MM.1S (cell line): ENCODE results near the gene RPS14.

ENCODE experiments used
- DNase-seq: peaks from one replicate; pipeline ENCODE4 v3.0.0-alpha.2; 2015
- H2AFZ ChIP-seq: fragments of 300-600 bp; sonication (generic); 2 replicates; pipeline ENCODE4 v1.6.0; 2016; ENCODE audit warnings: antibody characterized with exemption, low read length
- H3F3A ChIP-seq: fragments of 300-600 bp; sonication (generic); 2 replicates; pipeline ENCODE4 v1.6.1; 2016; ENCODE audit warnings: mild to moderate bottlenecking, antibody characterized with exemption, low read length, moderate library complexity, mixed read lengths; ENCODE audit not compliant: insufficient read depth
- H3K27ac ChIP-seq: fragments of 300-600 bp; sonication (generic); 2 replicates; pipeline ENCODE4 v1.5.1; 2016; ENCODE audit warnings: mild to moderate bottlenecking, low read length
- H3K27me3 ChIP-seq: fragments of 300-600 bp; sonication (generic); replicated peaks from 2 replicates; pipeline ENCODE4 v1.6.0; 2016; ENCODE audit warnings: low read length; ENCODE audit not compliant: insufficient read depth
- H3K36me3 ChIP-seq: fragments of 300-600 bp; sonication (generic); replicated peaks from 2 replicates; pipeline ENCODE4 v1.6.1; 2016; ENCODE audit warnings: mild to moderate bottlenecking, low read length, mixed read lengths; ENCODE audit not compliant: insufficient read depth
- H3K4me1 ChIP-seq: fragments of 300-600 bp; sonication (generic); 2 replicates; pipeline ENCODE4 v1.6.1; 2016; ENCODE audit warnings: low read length, mixed read lengths
- H3K4me2 ChIP-seq: fragments of 300-600 bp; sonication (generic); 2 replicates; pipeline ENCODE4 v1.6.0; 2016; ENCODE audit warnings: low read depth, low read length
- H3K4me3 ChIP-seq: fragments of 300-600 bp; sonication (generic); 2 replicates; pipeline ENCODE4 v1.5.1; 2016; ENCODE audit warnings: low read length, mixed read lengths
- H3K79me2 ChIP-seq: fragments of 300-600 bp; sonication (generic); 2 replicates; pipeline ENCODE4 v1.6.1; 2016; ENCODE audit warnings: mixed run types, low read length, mixed read lengths
- H3K9ac ChIP-seq: fragments of 300-600 bp; sonication (generic); 2 replicates; pipeline ENCODE4 v1.6.1; 2016; ENCODE audit warnings: low read length, mixed read lengths
- H3K9me2 ChIP-seq: fragments of 300-600 bp; sonication (generic); replicated peaks from 2 replicates; pipeline ENCODE4 v1.6.1; 2016; ENCODE audit warnings: mild to moderate bottlenecking, low read length, mixed read lengths; ENCODE audit not compliant: insufficient read depth
- H3K9me3 ChIP-seq: fragments of 300-600 bp; sonication (generic); replicated peaks from 2 replicates; pipeline ENCODE4 v1.6.1; 2016; ENCODE audit warnings: mild to moderate bottlenecking, low read length, mixed read lengths; ENCODE audit not compliant: insufficient read depth
- H4K20me1 ChIP-seq: fragments of 300-600 bp; sonication (generic); 2 replicates; pipeline ENCODE4 v1.6.1; 2016; ENCODE audit warnings: mild to moderate bottlenecking, low read length, moderate library complexity, mixed read lengths; ENCODE audit not compliant: insufficient read depth
- EZH2 ChIP-seq: fragments of 300-600 bp; sonication (generic); optimal IDR thresholded peaks from 2 replicates; pipeline ENCODE3; 2017; ENCODE audit warnings: low read depth, mild to moderate bottlenecking, antibody characterized with exemption, low read length, mixed read lengths
- EZH2phosphoT487 ChIP-seq: fragments of 300-600 bp; sonication (generic); IDR thresholded peaks from 2 replicates; pipeline ENCODE4 v1.6.1; 2018; ENCODE audit warnings: antibody characterized with exemption, low read length
- TF ChIP-seq, protein P1 (sequence below): fragments of 300-600 bp; sonication (generic); IDR thresholded peaks from 2 replicates; pipeline ENCODE4 v1.5.1; 2016; ENCODE audit warnings: antibody characterized with exemption, low read length, mixed read lengths

The RPS14 gene

DNA sequence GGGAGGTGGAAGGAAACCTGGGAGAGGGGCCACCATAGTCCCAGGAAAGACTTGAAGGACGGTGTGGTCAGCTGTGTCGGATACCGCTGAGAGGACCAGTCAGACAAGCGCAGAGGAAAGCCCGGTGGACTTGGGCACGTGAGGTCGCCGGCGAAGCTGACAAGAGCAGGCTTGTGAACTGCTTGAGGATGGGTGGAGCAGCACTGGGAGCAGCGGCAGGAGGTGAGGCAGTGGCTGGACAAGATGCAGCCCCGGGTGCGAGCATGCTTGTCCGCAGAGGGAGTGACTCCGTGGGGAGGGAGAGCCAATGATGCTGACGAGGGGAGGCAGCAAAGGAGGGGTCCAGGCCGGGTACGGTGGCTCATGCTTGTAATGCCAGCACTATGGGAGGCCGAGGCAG, 18.5 kb downstream of the RPS14 start:
- DNase-seq = no peak
- no peak overlapping the region for H3K9ac ChIP-seq
- no peaks in the 10 kb centered on the region for H4K20me1 ChIP-seq
- H3K27me3 ChIP-seq = no peaks in the 10 kb centered on the region
- H3K4me2 ChIP-seq = no peak overlapping the region
- H3K4me3 ChIP-seq = no peak overlapping the region
- H2AFZ ChIP-seq = no peak overlapping the region
- no peaks in the 10 kb centered on the region for H3K9me3 ChIP-seq
- peaks cover 3% of the 10 kb centered on the region; the same call in 1 of the 2 replicates for H3K4me1 ChIP-seq
- H3F3A ChIP-seq = no peaks in the 10 kb centered on the region
- TF ChIP-seq EZH2phosphoT487 (no peak), EZH2 (no peak)
- TF ChIP-seq, protein P1, sequence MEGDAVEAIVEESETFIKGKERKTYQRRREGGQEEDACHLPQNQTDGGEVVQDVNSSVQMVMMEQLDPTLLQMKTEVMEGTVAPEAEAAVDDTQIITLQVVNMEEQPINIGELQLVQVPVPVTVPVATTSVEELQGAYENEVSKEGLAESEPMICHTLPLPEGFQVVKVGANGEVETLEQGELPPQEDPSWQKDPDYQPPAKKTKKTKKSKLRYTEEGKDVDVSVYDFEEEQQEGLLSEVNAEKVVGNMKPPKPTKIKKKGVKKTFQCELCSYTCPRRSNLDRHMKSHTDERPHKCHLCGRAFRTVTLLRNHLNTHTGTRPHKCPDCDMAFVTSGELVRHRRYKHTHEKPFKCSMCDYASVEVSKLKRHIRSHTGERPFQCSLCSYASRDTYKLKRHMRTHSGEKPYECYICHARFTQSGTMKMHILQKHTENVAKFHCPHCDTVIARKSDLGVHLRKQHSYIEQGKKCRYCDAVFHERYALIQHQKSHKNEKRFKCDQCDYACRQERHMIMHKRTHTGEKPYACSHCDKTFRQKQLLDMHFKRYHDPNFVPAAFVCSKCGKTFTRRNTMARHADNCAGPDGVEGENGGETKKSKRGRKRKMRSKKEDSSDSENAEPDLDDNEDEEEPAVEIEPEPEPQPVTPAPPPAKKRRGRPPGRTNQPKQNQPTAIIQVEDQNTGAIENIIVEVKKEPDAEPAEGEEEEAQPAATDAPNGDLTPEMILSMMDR = no peak
- H3K79me2 ChIP-seq = no peaks in the 10 kb centered on the region
- H3K9me2 ChIP-seq = no peaks in the 10 kb centered on the region
- no peaks in the 10 kb centered on the region for H3K36me3 ChIP-seq
- no peak overlapping the region for H3K27ac ChIP-seq

DNA sequence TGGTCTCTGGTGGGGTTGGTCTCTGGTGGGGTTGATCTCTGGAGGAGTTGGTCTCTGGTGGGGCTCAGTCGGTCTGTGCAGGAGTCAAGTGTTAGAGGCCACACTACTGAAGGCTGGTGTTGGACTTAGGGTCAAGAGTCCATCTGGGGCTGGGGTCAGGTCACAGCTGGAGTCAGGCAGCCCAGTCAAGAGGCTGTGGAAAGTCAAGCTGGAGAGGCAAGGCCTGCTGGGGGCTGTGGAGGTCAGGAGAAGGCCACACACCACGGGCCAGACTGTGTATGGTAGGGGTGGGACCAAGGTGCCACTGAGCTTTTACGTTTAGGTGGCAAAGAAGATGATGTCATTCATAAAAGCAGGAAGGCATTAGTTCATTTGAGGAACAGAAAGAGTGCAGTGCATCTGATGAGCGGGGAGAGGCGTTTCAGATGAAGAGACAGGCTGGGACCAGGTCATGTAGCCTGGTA, 20.1 kb downstream of the RPS14 start:
- Histone ChIP-seq H3K27me3 (no peaks in the 10 kb centered on the region), H3K4me3 (no peak overlapping the region), H3K9me2 (no peaks in the 10 kb centered on the region), H3K4me1 (no peaks in the 10 kb centered on the region), H3K79me2 (no peaks in the 10 kb centered on the region), H3K9ac (no peak overlapping the region), H2AFZ (no peak overlapping the region), H3K36me3 (no peaks in the 10 kb centered on the region), H3K27ac (no peak overlapping the region), H3K9me3 (no peaks in the 10 kb centered on the region), H4K20me1 (no peaks in the 10 kb centered on the region), H3K4me2 (no peak overlapping the region), H3F3A (no peaks in the 10 kb centered on the region)
- DNase-seq = no peak
- TF ChIP-seq, protein P1 = no peak
- TF ChIP-seq EZH2 (no peak), EZH2phosphoT487 (no peak)

DNA sequence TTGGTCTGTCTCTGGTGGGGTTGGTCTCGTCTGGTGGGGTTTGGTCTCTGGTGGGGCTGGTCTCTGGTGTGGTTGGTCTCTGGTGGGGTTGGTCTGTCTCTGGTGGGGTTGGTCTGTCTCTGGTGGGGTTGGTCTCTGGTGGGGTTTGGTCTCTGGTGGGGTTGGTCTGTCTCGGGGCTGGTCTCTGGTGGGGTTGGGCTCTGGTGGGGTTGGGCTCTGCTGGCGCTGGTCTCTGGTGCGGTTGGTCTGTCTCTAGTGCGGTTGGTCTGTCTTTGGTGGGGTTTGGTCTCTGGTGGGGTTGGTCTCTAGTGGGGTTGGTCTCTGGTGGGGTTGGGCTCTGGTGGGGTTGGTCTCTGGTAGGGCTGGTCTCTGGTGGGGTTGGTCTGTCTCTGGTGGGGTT, 20.6 kb downstream of the RPS14 start:
- no peaks in the 10 kb centered on the region for H3K79me2 ChIP-seq
- H3K9ac ChIP-seq = no peak overlapping the region
- no peaks in the 10 kb centered on the region for H3K9me3 ChIP-seq
- no peaks in the 10 kb centered on the region for H3F3A ChIP-seq
- no peak overlapping the region for H3K27ac ChIP-seq
- H3K27me3 ChIP-seq = no peaks in the 10 kb centered on the region
- DNase-seq = no peak
- no peaks in the 10 kb centered on the region for H3K36me3 ChIP-seq
- no peak overlapping the region for H3K4me2 ChIP-seq
- H2AFZ ChIP-seq = no peak overlapping the region
- H4K20me1 ChIP-seq = no peaks in the 10 kb centered on the region
- no peaks in the 10 kb centered on the region for H3K9me2 ChIP-seq
- no peak for TF ChIP-seq EZH2
- TF ChIP-seq, protein P1 = no peak
- TF ChIP-seq EZH2phosphoT487 = no peak
- H3K4me1 ChIP-seq = no peaks in the 10 kb centered on the region
- no peak overlapping the region for H3K4me3 ChIP-seq
